SK-N-SH treated with all-trans-retinoic acid at 6 μM for 48 hours (cell line): ENCODE results near the gene ARHGAP26.

Experiments
- BACH2 ChIP-seq: fragments of 250-450 bp; sonication (Bioruptor Pico); IDR thresholded peaks from 2 replicates; pipeline ENCODE4 v1.9.0; 2021; ENCODE audit warnings: mild to moderate bottlenecking, borderline replicate concordance
- CREB5 ChIP-seq: fragments of 250-450 bp; sonication (Bioruptor Pico); IDR thresholded peaks from 2 replicates; pipeline ENCODE4 v1.5.1; 2020; ENCODE audit warnings: low read depth, mild to moderate bottlenecking, moderate library complexity
- RARB ChIP-seq: fragments of 250-450 bp; sonication (Bioruptor Pico); IDR thresholded peaks from 2 replicates; pipeline ENCODE4 v1.8.0; 2021; ENCODE audit warnings: mild to moderate bottlenecking, moderate library complexity
- ZC3H10 ChIP-seq: fragments of 250-450 bp; sonication (Bioruptor Pico); IDR thresholded peaks from 2 replicates; pipeline ENCODE4 v1.5.1; 2021; ENCODE audit warnings: mild to moderate bottlenecking, moderate library complexity
- ZFP3 ChIP-seq: fragments of 250-450 bp; sonication (Bioruptor Pico); IDR thresholded peaks from 2 replicates; pipeline ENCODE4 v1.5.0; 2020; ENCODE audit warnings: mild to moderate bottlenecking, moderate library complexity

GRCh38 chr5:143228597-143229293 is 458.6 kb downstream of the ARHGAP26 start:
- TF ChIP-seq CREB5 (CRISPR knock-in tag) (no peak), ZC3H10 (no peak), ZFP3 (CRISPR knock-in tag) (no peak), RARB (CRISPR knock-in tag) (no peak), BACH2 (CRISPR knock-in tag) (no peak)
